LNCaP clone FGC (cell line): ENCODE measurements around the gene SLC30A2.

Experiments used
- DNase-seq: peaks from one replicate; pipeline ENCODE4 v3.0.0-alpha.2; 2011; ENCODE audit warnings: low read depth
- H3K4me3 ChIP-seq: 2 replicates; pipeline ENCODE4 v1.5.1; 2011; ENCODE audit warnings: mild to moderate bottlenecking, low read depth, low read length, control low read depth
- CTCF ChIP-seq: IDR thresholded peaks from 2 replicates; pipeline ENCODE4 v1.5.1; 2012; ENCODE audit warnings: mild to moderate bottlenecking; ENCODE audit not compliant: control insufficient read depth, insufficient read depth; ENCODE audit errors: extremely low read depth

Gene SLC30A2

DNA sequence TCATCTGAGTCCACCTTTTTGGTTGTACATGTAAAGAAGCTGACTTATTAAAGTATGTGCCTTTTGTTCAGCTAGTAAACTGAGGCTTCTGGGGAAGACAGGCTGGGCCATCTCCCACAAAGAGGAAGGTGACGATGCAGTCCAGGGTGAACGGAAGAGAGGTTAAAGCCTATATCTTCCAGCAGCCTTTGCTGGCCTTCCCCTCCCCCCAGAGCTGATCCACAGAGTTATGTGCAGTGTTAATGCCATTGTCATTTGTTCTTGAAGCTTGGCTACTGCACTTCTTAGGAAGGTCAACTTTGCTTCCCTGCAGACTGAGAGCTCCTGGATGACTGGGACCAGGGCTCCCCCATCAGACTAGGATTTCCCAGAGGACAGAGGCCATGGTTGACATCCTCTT, 2.2 kb downstream of the SLC30A2 start:
- DNase-seq: no peak
- no peak overlapping the region for H3K4me3 ChIP-seq
- no peak for TF ChIP-seq CTCF

DNA sequence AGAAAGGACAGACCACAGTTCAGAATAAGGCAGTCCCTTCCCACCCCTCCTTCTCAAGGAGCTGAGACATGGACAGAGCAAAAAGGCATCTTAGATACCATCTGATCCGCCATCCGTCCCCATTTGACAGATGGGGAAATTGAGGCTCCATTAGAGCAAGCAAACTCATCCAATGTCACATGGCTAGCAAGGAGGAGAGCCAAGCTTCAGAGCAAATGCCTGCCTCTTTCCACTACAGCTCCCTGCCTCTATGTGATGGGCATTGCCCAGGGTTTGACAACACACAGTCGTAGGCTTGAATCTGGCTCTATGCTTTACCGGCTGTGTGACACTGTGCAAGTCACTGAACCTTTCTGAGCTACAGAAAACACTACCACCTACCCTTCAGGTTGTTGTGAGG, 3.9 kb downstream of the SLC30A2 start:
- no peak overlapping the region for H3K4me3 ChIP-seq
- DNase-seq: no peak
- no peak for TF ChIP-seq CTCF

DNA sequence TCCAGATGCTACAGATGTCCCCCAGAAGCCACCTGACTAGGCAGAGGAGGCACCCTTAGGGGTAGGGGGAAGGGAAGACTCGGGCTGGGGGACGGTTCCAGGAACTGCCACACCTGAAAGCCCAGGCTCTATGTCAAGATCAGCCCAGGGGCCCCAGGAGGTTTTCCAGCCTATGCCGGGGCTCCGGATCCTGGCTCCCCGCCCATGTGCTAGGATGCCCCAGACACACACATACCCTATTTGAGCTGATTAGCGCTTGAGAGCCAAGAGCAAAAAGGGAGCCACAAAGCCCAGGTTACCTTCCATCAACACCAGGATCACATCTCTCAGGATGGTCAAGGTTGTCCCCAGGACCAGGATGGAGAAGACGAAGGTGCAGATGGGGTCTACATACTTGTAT, 4.5 kb downstream of the SLC30A2 start:
- TF ChIP-seq CTCF: no peak
- H3K4me3 ChIP-seq: no peak overlapping the region
- no peak for DNase-seq

- no peak for DNase-seq
- H3K4me3 ChIP-seq: no peak overlapping the region
- no peak for TF ChIP-seq CTCF
Measured at GRCh38 chr1:26038904-26039303, 7.0 kb downstream of the SLC30A2 start.

DNA sequence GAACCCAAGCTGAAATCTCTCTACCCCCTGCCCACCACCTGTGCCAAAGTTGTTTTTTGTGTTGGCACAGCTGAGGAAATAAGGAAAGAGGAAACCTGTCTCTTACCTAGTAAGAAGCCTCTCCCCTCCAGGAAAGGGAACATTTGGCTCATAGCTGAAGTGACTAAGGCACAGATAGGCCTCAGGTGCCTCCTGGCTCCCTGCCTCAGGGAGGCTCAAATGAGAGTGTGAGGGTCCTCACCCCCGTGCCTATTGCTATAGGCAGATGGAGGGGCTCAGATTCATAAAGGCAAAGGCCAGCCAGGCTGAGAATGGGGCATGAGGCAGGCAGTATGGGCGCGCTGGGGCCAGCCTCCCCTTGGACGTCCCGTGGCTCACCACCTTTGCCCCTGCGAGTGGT, 7.4 kb downstream of the SLC30A2 start:
- no peak overlapping the region for H3K4me3 ChIP-seq
- DNase-seq: no peak
- no peak for TF ChIP-seq CTCF

DNA sequence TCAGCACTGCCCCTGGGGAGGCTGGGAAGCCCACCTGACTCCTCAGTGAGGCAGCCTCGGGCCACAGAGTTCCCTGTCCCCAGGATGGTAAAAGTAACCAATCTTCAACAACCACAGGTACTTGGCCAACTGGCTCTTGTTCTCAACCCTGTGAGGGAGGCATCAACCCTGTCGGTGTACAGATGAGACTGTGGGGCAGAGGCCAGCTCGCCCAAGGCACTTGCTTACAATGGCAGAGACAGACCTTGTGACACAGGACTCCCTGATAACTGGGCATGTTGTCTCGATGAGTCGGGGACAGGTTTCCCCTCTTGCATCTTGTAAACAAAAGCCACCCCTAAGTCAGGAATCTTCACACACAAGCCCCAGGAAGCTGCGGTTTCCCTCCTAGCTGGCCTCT, 8.0 kb downstream of the SLC30A2 start:
- H3K4me3 ChIP-seq: no peak overlapping the region
- DNase-seq: no peak
- no peak for TF ChIP-seq CTCF

DNA sequence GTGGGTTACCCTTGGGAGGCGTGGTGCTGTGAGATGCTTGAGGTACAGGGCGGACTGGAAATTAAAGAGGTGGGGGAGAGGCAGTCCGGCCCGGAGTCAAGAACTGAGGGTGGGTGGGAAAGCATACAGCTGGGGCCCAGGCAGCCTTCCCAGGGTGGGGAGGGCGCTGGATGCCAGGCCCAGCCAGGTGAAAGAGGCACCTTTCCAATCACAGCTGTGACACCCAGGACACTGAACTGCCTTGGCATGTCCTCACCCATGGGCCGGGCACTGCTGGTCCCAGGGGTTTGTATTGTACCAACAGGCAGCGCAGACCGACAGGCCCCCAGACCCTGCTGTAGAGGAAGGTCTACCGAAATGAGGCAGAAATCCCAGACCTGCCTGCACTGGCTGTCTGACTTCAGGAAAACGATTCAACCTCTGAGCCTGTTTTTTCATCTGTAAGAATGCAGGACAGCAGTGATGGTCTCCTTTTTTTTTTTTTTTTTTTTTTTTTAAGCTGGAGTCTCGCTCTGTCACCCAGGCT, 9.1 kb downstream of the SLC30A2 start:
- no peak for DNase-seq
- TF ChIP-seq CTCF: no peak
- no peak overlapping the region for H3K4me3 ChIP-seq
